GM23338 (cell line): ENCODE results near the gene DOCK10. TPM values are rescaled to one million over a fixed set of nuclear protein-coding genes. Genes with fewer than 3 reads are reported as not detected.
A peak's percentile ranks its signal among the peaks of the same experiment; 100 is the strongest.

Source experiments
- ATAC-seq: fragments of 200-7000 bp; cut with Tn5 transposase; 3 replicates; pipeline ENCODE4 v1.9.1; 2020
- DNase-seq: peaks from one replicate; pipeline ENCODE4 v3.0.0-alpha.2; 2015; ENCODE audit warnings: low spot score
- H2AFZ ChIP-seq: fragments of 200-600 bp; sonication (generic); 2 replicates; pipeline ENCODE4 v1.8.0; 2016; ENCODE audit warnings: antibody characterized with exemption, mild to moderate bottlenecking, moderate library complexity
- H3F3A ChIP-seq: fragments of 200-600 bp; sonication (generic); replicated peaks from 2 replicates; pipeline ENCODE4 v1.8.0; 2017; ENCODE audit warnings: antibody characterized with exemption, mixed run types, low read depth
- H3K27ac ChIP-seq: fragments of 200-600 bp; sonication (generic); 2 replicates; pipeline ENCODE4 v1.6.1; 2016; ENCODE audit warnings: low read depth
- H3K27me3 ChIP-seq: fragments of 200-600 bp; sonication (generic); 2 replicates; pipeline ENCODE4 v1.8.0; 2016; ENCODE audit warnings: mild to moderate bottlenecking, mixed run types, moderate library complexity; ENCODE audit not compliant: insufficient read depth
- H3K36me3 ChIP-seq: fragments of 200-600 bp; sonication (generic); 2 replicates; pipeline ENCODE4 v1.8.0; 2016; ENCODE audit warnings: mild to moderate bottlenecking; ENCODE audit not compliant: insufficient read depth
- H3K4me1 ChIP-seq: fragments of 200-600 bp; sonication (generic); 2 replicates; pipeline ENCODE4 v1.8.0; 2016; ENCODE audit warnings: mild to moderate bottlenecking, moderate library complexity; ENCODE audit not compliant: insufficient read depth
- H3K4me2 ChIP-seq: fragments of 200-600 bp; sonication (generic); 2 replicates; pipeline ENCODE4 v1.7.1; 2017; ENCODE audit warnings: mixed run types
- H3K4me3 ChIP-seq: fragments of 200-600 bp; sonication (generic); 2 replicates; pipeline ENCODE4 v1.6.1; 2016; ENCODE audit warnings: mixed run types
- H3K79me2 ChIP-seq: fragments of 200-600 bp; sonication (generic); replicated peaks from 2 replicates; pipeline ENCODE4 v1.8.0; 2017; ENCODE audit warnings: mild to moderate bottlenecking; ENCODE audit not compliant: insufficient read depth
- H3K9me2 ChIP-seq: fragments of 200-600 bp; sonication (generic); 2 replicates; pipeline ENCODE4 v1.8.0; 2017; ENCODE audit not compliant: insufficient read depth
- H4K20me1 ChIP-seq: fragments of 200-600 bp; sonication (generic); replicated peaks from 2 replicates; pipeline ENCODE4 v1.8.0; 2017; ENCODE audit warnings: mild to moderate bottlenecking; ENCODE audit not compliant: insufficient read depth
- H3K27ac Mint-ChIP-seq: 2 replicates; pipeline ENCODE4 v1.8.0; 2020; ENCODE audit warnings: inconsistent platforms, mild to moderate bottlenecking, moderate library complexity, mixed read lengths
- H3K27me3 Mint-ChIP-seq: 3 replicates; pipeline ENCODE4 v1.8.0; 2022; ENCODE audit warnings: low read depth, mild to moderate bottlenecking, moderate library complexity, mixed read lengths, inconsistent platforms; ENCODE audit not compliant: insufficient read depth, poor library complexity
- H3K36me3 Mint-ChIP-seq: 3 replicates; pipeline ENCODE4 v1.8.0; 2021; ENCODE audit warnings: low read depth, mild to moderate bottlenecking, inconsistent platforms, moderate library complexity, mixed read lengths
- H3K4me1 Mint-ChIP-seq: 3 replicates; pipeline ENCODE4 v1.8.0; 2020; ENCODE audit warnings: mild to moderate bottlenecking, inconsistent platforms, mixed read lengths
- H3K4me3 Mint-ChIP-seq: 3 replicates; pipeline ENCODE4 v1.8.0; 2021; ENCODE audit warnings: moderate library complexity, mild to moderate bottlenecking, inconsistent platforms, mixed read lengths
- H3K9me3 Mint-ChIP-seq: 3 replicates; pipeline ENCODE4 v1.8.0; 2020; ENCODE audit warnings: moderate library complexity, mild to moderate bottlenecking, inconsistent platforms, mixed read lengths
- CREB1 ChIP-seq: fragments of 250-450 bp; sonication (Bioruptor Pico); IDR thresholded peaks from 2 replicates; pipeline ENCODE4 v1.5.0; 2020; ENCODE audit warnings: low read depth, mild to moderate bottlenecking, moderate library complexity
- EZH2 ChIP-seq: fragments of 200-600 bp; sonication (generic); IDR thresholded peaks from one replicate; pipeline ENCODE4 v1.8.0; 2017; ENCODE audit warnings: antibody characterized with exemption, mild to moderate bottlenecking, low read depth; ENCODE audit not compliant: unreplicated experiment
- EZH2phosphoT487 ChIP-seq: fragments of 200-600 bp; sonication (generic); IDR thresholded peaks from one replicate; pipeline ENCODE4 v1.8.1; 2018; ENCODE audit warnings: antibody characterized with exemption; ENCODE audit not compliant: unreplicated experiment
- JUNB ChIP-seq: IDR thresholded peaks from one replicate; pipeline ENCODE4 v1.6.1; 2016; ENCODE audit warnings: antibody characterized with exemption; ENCODE audit not compliant: unreplicated experiment
- NANOG ChIP-seq: IDR thresholded peaks from 2 replicates; pipeline ENCODE4 v1.6.1; 2016; ENCODE audit warnings: antibody characterized with exemption, borderline replicate concordance
- POLR2AphosphoS5 ChIP-seq: IDR thresholded peaks from 2 replicates; pipeline ENCODE4 v1.6.1; 2016; ENCODE audit warnings: antibody characterized with exemption, low read depth
- STAT1 ChIP-seq: IDR thresholded peaks from one replicate; pipeline ENCODE4 v1.6.1; 2016; ENCODE audit warnings: antibody characterized with exemption; ENCODE audit not compliant: unreplicated experiment
- ZNF114 ChIP-seq: fragments of 250-450 bp; sonication (Bioruptor Pico); IDR thresholded peaks from 2 replicates; pipeline ENCODE4 v1.5.0; 2020; ENCODE audit warnings: mild to moderate bottlenecking, moderate library complexity
- ZNF331 ChIP-seq: fragments of 250-450 bp; sonication (Bioruptor Pico); IDR thresholded peaks from 2 replicates; pipeline ENCODE4 v1.5.0; 2020; ENCODE audit warnings: low read depth, mild to moderate bottlenecking, moderate library complexity
- polyA plus RNA-seq: library from polyadenylated mRNA; unstranded; fragments of >200 nt; fragmentation: Nextera tagmentation; extraction: Ambion mirVana; gene quantifications from 2 replicates; pipeline ENCODE4 v1.2.1, GENCODE V29; 2016
- total RNA-seq: library from RNA; depleted of rRNA; stranded (reverse); fragments of >200 nt; shearing (Covaris generic); gene quantifications from 2 replicates; pipeline ENCODE4 v1.2.3, GENCODE V29; 2014
- TF ChIP-seq, protein P1 (sequence below): fragments of 250-450 bp; sonication (Bioruptor Pico); IDR thresholded peaks from 2 replicates; pipeline ENCODE4 v1.5.0; 2020; ENCODE audit warnings: mild to moderate bottlenecking, moderate library complexity
- TF ChIP-seq, protein P2 (sequence below), 2 experiments: fragments of 200-600 bp in 1 of 2; sonication (generic) in 1 of 2; conservative IDR thresholded peaks; 2 replicates each; pipeline versions ENCODE4 v1.5.1 to v1.6.1; 2016 to 2017; ENCODE audit warnings: antibody characterized with exemption in 2 of 2, low read depth in 2 of 2, mild to moderate bottlenecking in 2 of 2, moderate library complexity in 1 of 2
- TF ChIP-seq, protein P3 (sequence below): IDR thresholded peaks from one replicate; pipeline ENCODE4 v1.6.1; 2018; ENCODE audit warnings: antibody characterized with exemption; ENCODE audit not compliant: unreplicated experiment
- TF ChIP-seq, protein P4 (sequence below): IDR thresholded peaks from 2 replicates; pipeline ENCODE4 v1.6.1; 2016; ENCODE audit warnings: antibody characterized with exemption

The DOCK10 gene
- total and polyA plus RNA-seq, 2 experiments from 2014 or later = 1.0 to 1.7 TPM

DNA sequence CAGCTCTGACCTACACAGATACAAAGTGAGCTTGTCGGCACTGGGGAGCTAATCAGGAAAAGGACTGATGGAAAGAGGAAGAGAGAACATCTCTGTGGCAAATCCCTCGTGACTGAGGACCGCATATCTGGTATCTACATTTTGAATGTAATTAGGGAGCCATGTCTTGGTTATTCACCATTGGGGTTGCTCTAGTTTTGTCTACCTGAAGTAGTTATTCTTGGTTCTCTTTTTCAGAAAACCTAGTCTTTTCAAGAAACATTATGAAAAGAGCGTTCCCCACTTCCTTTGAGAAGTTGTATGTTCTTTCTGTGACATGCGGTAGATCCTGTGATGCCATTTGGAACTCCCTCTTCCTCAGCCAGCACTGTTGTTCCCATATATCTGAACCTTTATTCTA lies 104.4 kb downstream of the DOCK10 start:
- ATAC-seq = no peak; the same call in 2 of the 3 replicates

More for the DNA sequence above, 104.4 kb downstream of the DOCK10 start:
- DNase-seq = peak; percentile 7
- no peak for TF ChIP-seq STAT1
- TF ChIP-seq, protein P1, sequence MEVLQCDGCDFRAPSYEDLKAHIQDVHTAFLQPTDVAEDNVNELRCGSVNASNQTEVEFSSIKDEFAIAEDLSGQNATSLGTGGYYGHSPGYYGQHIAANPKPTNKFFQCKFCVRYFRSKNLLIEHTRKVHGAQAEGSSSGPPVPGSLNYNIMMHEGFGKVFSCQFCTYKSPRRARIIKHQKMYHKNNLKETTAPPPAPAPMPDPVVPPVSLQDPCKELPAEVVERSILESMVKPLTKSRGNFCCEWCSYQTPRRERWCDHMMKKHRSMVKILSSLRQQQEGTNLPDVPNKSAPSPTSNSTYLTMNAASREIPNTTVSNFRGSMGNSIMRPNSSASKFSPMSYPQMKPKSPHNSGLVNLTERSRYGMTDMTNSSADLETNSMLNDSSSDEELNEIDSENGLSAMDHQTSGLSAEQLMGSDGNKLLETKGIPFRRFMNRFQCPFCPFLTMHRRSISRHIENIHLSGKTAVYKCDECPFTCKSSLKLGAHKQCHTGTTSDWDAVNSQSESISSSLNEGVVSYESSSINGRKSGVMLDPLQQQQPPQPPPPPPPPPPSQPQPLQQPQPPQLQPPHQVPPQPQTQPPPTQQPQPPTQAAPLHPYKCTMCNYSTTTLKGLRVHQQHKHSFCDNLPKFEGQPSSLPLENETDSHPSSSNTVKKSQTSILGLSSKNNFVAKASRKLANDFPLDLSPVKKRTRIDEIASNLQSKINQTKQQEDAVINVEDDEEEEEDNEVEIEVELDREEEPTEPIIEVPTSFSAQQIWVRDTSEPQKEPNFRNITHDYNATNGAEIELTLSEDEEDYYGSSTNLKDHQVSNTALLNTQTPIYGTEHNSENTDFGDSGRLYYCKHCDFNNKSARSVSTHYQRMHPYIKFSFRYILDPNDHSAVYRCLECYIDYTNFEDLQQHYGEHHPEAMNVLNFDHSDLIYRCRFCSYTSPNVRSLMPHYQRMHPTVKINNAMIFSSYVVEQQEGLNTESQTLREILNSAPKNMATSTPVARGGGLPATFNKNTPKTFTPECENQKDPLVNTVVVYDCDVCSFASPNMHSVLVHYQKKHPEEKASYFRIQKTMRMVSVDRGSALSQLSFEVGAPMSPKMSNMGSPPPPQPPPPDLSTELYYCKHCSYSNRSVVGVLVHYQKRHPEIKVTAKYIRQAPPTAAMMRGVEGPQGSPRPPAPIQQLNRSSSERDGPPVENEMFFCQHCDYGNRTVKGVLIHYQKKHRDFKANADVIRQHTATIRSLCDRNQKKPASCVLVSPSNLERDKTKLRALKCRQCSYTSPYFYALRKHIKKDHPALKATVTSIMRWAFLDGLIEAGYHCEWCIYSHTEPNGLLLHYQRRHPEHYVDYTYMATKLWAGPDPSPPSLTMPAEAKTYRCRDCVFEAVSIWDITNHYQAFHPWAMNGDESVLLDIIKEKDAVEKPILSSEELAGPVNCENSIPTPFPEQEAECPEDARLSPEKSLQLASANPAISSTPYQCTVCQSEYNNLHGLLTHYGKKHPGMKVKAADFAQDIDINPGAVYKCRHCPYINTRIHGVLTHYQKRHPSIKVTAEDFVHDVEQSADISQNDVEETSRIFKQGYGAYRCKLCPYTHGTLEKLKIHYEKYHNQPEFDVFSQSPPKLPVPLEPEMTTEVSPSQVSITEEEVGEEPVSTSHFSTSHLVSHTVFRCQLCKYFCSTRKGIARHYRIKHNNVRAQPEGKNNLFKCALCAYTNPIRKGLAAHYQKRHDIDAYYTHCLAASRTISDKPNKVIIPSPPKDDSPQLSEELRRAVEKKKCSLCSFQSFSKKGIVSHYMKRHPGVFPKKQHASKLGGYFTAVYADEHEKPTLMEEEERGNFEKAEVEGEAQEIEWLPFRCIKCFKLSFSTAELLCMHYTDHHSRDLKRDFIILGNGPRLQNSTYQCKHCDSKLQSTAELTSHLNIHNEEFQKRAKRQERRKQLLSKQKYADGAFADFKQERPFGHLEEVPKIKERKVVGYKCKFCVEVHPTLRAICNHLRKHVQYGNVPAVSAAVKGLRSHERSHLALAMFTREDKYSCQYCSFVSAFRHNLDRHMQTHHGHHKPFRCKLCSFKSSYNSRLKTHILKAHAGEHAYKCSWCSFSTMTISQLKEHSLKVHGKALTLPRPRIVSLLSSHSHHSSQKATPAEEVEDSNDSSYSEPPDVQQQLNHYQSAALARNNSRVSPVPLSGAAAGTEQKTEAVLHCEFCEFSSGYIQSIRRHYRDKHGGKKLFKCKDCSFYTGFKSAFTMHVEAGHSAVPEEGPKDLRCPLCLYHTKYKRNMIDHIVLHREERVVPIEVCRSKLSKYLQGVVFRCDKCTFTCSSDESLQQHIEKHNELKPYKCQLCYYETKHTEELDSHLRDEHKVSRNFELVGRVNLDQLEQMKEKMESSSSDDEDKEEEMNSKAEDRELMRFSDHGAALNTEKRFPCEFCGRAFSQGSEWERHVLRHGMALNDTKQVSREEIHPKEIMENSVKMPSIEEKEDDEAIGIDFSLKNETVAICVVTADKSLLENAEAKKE (CRISPR knock-in tag) = no peak
- TF ChIP-seq, protein P2, sequence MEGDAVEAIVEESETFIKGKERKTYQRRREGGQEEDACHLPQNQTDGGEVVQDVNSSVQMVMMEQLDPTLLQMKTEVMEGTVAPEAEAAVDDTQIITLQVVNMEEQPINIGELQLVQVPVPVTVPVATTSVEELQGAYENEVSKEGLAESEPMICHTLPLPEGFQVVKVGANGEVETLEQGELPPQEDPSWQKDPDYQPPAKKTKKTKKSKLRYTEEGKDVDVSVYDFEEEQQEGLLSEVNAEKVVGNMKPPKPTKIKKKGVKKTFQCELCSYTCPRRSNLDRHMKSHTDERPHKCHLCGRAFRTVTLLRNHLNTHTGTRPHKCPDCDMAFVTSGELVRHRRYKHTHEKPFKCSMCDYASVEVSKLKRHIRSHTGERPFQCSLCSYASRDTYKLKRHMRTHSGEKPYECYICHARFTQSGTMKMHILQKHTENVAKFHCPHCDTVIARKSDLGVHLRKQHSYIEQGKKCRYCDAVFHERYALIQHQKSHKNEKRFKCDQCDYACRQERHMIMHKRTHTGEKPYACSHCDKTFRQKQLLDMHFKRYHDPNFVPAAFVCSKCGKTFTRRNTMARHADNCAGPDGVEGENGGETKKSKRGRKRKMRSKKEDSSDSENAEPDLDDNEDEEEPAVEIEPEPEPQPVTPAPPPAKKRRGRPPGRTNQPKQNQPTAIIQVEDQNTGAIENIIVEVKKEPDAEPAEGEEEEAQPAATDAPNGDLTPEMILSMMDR (conservative IDR thresholded peaks at IDR 0.05; ENCODE audit: low read depth in 2 of 2) = no peak
- TF ChIP-seq EZH2 = no peak
- TF ChIP-seq NANOG = no peak
- TF ChIP-seq CREB1 = no peak
- TF ChIP-seq, protein P3, sequence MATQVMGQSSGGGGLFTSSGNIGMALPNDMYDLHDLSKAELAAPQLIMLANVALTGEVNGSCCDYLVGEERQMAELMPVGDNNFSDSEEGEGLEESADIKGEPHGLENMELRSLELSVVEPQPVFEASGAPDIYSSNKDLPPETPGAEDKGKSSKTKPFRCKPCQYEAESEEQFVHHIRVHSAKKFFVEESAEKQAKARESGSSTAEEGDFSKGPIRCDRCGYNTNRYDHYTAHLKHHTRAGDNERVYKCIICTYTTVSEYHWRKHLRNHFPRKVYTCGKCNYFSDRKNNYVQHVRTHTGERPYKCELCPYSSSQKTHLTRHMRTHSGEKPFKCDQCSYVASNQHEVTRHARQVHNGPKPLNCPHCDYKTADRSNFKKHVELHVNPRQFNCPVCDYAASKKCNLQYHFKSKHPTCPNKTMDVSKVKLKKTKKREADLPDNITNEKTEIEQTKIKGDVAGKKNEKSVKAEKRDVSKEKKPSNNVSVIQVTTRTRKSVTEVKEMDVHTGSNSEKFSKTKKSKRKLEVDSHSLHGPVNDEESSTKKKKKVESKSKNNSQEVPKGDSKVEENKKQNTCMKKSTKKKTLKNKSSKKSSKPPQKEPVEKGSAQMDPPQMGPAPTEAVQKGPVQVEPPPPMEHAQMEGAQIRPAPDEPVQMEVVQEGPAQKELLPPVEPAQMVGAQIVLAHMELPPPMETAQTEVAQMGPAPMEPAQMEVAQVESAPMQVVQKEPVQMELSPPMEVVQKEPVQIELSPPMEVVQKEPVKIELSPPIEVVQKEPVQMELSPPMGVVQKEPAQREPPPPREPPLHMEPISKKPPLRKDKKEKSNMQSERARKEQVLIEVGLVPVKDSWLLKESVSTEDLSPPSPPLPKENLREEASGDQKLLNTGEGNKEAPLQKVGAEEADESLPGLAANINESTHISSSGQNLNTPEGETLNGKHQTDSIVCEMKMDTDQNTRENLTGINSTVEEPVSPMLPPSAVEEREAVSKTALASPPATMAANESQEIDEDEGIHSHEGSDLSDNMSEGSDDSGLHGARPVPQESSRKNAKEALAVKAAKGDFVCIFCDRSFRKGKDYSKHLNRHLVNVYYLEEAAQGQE = no peak
- TF ChIP-seq JUNB = no peak
- TF ChIP-seq POLR2AphosphoS5 = no peak
- TF ChIP-seq ZNF114 (CRISPR knock-in tag) = no peak
- TF ChIP-seq EZH2phosphoT487 = no peak
- TF ChIP-seq ZNF331 = no peak
- TF ChIP-seq, protein P4, sequence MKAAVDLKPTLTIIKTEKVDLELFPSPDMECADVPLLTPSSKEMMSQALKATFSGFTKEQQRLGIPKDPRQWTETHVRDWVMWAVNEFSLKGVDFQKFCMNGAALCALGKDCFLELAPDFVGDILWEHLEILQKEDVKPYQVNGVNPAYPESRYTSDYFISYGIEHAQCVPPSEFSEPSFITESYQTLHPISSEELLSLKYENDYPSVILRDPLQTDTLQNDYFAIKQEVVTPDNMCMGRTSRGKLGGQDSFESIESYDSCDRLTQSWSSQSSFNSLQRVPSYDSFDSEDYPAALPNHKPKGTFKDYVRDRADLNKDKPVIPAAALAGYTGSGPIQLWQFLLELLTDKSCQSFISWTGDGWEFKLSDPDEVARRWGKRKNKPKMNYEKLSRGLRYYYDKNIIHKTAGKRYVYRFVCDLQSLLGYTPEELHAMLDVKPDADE = no peak
- no peaks in the 10 kb centered on the region for H3K9me2 ChIP-seq
- H3K4me1 ChIP-seq = peaks cover 37% of the 10 kb centered on the region
- no peak overlapping the region for H3K27ac ChIP-seq
- H3K4me2 ChIP-seq = 0 out of 2 replicates have a peak overlapping the region, but pooled peaks have one; percentile 23
- H3K27ac Mint-ChIP-seq = no peak overlapping the region
- H3K9me3 Mint-ChIP-seq = no peaks in the 10 kb centered on the region
- H3K27me3 ChIP-seq = no peaks in the 10 kb centered on the region
- H3K4me3 ChIP-seq = no peak overlapping the region
- H4K20me1 ChIP-seq = no peaks in the 10 kb centered on the region
- H3K4me3 Mint-ChIP-seq = no peak overlapping the region
- H3K36me3 ChIP-seq = no peaks in the 10 kb centered on the region
- H3K79me2 ChIP-seq = no peaks in the 10 kb centered on the region
- H3F3A ChIP-seq = no peaks in the 10 kb centered on the region
- no peaks in the 10 kb centered on the region for H3K36me3 Mint-ChIP-seq
- no peaks in the 10 kb centered on the region for H3K27me3 Mint-ChIP-seq
- no peak overlapping the region for H2AFZ ChIP-seq
- peaks cover 58% of the 10 kb centered on the region for H3K4me1 Mint-ChIP-seq
